ENCODE measurements around the gene NPW.
"Not testable (repeated sequence)": the region's sequence is repeated elsewhere in the genome, so short reads cannot be mapped to it uniquely, and the experiment has no call there.

Gene NPW

DNA sequence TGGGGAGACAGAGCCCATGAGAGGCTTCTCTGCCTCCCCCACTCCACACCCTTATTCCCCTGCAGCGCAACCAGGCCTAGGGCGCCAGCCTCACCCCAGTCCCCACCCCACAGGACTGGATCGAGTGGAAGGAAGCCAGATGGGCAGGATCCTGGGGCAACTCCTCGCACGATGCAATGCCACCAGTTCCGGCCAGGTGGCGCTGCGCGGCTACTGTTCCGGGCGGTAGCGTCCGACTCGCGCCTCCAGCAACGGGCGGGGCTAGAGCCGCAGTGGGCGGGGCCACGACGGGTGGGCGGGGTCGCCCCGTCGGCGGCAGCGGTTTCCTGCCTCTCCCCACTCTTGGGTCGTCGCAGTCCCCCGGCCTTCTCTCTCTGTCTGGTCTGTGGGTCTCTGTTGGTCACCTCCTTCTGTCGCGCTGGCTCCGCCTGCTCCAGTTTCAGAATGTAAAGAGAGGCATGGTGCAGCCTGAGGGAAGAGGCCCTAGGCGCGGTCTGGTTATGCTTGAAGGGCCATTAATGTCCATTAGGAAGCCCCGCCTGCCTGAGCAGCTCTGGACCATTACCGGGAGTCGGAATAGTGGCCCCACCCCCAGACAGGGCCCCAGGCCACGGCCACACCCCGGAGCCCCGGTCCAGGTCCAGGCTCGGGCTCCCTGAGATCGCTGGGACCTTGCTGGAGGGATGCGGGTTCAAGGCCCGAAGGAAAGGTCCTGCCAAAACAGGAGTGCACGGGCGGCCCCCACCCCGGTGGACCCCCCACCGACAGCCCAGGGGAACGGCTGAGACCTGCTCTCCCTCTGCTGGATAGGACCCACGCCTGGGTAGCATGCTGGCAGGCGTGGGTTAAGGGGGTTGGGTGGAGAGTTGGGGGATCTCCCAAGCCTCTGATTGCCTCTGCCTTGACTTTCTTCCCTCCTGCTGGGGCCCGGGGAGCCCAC, 3.8 kb downstream of the NPW start:
- DNase-seq (ENCODE audit: low spot score), result peak; percentile 89

DNA sequence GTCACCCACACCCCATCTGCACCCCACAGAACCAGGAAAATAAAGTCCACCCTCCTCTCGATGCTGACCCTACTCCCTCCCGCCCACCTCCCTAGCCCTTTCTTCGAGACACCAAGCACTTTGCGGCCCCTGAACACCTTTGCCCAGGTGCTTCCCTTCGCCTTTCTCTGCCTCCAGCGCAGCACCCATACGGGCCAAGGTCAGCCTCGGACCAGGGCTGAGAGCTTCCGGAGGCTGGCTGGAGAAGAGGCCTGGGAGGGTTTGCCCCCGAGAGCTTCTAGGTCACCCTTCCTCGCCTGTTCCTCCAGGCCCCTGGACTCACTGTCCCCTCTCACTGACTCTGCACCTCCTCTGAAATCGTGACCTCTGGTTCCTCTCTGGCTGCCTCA, 4.4 kb downstream of the NPW start:
- no peak for DNase-seq (ENCODE audit: low spot score)

DNA sequence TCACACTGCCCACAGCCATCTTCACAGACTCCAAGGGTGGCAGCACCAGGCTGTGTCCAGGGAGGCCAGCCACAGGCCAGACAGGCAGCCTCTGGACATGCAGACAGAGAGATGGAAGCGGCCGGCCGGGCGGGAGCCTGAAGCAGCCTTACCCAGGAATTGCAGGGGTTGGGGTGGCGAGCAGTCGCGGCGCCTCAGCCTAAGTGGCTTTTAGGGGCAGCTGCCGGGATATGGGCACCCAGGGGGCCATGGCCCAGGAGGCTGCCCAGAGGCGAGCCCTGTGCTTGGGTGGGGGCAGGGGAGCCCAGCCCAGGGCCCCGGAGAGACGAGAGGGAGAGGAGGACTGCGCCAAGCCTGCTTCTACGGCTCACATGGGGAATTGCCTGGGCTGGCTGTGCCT, 5.7 kb downstream of the NPW start:
- no peak for DNase-seq (ENCODE audit: low spot score)

DNA sequence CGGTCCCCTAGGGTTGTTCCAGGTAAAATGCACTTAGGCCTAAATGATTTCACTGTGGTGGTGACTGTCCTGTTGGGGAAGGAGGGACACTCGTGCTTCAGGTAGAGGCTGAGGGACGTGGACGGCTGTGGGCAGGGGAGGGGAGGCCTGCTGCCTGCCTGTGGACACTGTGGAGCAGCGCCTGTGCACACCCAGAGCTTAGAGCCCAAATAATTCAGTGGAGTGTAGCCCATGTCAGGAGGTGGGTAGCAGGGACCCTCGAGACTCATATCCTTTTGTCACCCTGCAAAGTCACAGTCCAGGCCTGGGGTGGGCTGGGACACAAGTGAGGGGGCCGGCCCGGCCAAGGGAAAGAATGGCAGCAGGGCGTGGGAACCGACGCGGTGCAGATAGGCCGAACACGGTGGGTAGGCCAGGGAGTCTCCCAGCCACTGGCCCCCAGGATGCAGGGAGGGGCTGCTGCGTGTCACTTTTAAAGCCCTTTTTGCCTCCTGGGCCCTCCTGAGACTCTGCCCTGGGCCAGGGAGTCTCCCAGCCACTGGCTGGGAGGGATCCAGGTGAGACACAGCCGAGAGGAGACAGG, 6.4 kb downstream of the NPW start:
- no peak for DNase-seq (ENCODE audit: low spot score)

DNA sequence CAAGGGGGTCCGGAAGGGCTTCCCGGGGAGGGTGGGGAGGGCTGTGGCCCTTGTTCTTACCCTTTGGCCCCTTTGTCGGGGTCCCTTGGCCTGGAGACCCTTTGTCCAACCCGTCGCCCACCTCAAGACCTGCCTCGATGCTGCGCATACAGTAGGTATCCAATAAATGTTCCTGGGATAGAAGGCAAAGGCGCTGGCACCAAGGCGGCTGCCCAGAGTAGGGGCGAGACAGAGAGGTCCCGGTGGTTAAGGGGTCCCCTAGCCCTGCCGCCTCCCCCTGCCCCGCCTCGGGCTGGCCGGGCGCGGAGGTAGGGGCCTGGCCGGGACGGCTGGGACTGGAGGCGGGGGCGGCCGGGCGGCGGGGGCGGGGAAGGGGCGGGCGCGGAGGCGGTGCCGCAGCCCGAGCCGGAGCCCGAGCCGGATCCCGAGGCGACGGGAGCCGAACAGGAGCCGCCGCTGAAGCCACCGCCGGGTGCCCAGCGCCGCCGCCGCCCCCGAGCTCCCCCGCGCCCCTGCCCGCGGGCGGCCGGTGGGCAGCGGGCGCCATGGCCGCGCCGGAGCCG, 7.0 kb downstream of the NPW start, which contains the start of gene NHERF2:
NHERF2 (plus strand) TSS at position 442 of the 563 bp plus-strand sequence; CDS start at position 546, 104 bp downstream.
- no peak for DNase-seq (ENCODE audit: low spot score)

DNA sequence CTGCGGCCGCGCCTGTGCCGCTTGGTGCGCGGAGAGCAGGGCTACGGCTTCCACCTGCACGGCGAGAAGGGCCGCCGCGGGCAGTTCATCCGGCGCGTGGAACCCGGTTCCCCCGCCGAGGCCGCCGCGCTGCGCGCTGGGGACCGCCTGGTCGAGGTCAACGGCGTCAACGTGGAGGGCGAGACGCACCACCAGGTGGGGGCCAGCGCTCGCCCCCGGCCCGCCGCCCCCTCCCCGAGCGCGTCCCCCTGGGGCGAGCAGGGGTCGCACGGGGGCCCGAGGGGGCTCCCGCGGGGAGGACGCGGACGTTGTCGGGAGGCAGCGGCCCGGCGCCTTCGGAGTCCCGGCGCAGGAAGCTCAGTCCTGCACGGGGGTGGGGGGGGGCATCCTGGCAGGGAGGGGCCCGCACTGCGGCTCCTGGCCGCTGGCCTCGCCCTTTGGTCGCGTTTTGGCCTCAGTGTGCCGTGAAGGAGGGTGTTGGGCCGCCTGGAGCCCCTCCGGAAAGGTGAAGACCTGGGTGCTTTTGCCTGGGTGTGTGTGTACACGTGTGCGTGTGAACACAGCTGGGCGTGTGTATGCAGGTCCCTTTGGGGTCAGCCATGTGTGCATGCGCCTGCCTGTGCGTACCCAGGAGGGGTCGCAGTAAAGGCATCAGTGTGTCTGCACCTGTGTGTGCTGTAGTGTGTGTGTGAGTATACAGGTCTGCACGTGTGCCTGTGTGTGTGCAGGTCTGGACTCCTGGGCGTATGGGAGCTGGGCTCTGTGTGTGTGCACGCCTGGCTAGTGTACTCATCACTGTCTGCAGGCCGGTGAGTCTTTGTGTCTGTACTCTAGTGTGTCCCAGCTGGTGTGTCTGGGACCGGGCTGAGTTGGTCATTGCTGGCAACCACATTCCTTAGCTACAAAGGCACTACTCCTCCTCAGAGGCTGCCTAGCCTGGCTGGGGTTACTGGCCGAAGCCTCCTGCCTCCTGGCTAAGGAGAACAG, 7.7 kb downstream of the NPW start:
- peak; percentile 65 for DNase-seq (ENCODE audit: low spot score)

DNA sequence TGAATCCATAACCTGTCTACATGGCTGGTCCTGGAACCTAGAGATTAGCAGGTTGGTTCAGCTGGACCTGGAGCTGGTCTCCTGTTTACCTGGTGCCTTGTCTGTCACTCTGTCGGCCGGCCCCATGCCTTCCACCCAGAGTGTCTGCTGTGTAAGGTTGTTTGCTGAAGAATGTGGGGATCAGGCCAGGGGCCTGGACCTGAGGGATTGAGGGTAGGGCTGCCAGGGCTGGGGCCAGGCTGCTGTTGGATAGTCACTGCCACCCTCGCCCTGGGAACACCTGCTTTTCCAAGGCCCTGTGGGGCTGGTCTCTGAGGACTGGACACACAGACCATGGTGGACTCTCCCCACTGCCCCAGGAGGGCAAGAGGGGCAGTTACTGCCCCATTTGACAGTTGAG, 8.6 kb downstream of the NPW start:
- no peak for DNase-seq (ENCODE audit: low spot score)

DNA sequence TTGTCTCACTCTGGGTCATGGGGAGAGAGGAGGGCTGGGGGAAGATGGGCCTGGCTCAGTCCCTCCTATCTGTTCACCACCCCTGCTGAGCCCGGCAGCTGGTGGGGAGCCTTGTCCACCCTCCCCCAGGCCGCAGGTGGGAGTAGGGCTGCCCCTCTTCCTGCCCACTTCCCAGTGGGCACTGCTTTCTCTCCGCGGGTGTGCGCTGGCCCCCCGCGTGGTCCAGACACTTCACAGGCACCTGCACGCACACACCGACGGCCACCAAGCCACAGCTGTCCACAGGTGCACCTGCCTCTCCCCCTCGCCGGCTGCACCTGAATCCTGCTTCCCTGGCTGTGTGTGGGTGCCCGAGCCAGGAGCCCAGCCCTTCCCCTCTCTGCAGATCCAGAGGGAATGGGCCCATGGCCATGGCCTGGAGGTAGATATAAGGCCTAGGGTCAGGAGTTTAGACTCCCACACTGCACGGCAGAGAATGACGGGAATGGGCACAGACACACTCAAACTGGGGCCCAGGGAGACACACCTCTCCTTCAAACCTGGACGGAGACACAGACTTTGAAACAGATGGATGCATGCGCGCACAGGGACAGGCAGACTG, 9.1 kb downstream of the NPW start:
- no peak for DNase-seq (ENCODE audit: low spot score)

DNA sequence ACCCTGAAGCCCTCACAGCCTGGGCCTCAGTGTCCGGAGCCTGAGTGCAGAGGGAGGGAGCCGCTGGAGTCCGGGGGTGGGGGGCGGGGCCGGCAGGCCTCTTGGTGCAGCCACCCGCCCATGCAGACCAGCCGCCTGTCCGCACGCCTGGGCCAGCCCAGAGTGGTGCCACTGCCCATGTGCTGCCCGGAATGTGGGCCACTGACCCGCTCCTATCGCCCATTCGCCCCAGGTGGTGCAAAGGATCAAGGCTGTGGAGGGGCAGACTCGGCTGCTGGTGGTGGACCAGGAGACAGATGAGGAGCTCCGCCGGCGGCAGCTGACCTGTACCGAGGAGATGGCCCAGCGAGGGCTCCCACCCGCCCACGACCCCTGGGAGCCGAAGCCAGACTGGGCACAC, 9.8 kb downstream of the NPW start:
- DNase-seq (ENCODE audit: low spot score), result no peak

DNA sequence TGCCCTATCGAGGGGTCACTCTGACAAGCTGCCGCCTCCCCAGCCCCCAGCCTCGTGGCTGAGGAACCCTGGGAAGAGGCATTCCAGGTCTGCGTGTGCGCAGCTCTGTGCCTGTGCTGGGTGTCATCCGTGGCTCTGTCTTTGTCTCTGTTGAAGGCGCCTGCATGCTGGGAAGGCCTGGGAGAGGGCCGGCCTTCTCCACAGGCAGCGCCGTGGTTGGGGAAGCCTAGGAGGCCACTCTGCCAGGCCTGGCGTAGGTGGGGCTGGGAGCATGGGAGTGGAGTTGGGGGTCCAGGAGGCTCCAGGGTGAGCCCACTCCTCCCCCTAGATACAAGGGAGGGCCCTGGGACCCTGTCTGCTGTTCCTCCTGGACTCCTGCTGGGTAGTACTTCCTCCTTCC, 10.5 kb downstream of the NPW start:
- no peak for DNase-seq (ENCODE audit: low spot score)

DNA sequence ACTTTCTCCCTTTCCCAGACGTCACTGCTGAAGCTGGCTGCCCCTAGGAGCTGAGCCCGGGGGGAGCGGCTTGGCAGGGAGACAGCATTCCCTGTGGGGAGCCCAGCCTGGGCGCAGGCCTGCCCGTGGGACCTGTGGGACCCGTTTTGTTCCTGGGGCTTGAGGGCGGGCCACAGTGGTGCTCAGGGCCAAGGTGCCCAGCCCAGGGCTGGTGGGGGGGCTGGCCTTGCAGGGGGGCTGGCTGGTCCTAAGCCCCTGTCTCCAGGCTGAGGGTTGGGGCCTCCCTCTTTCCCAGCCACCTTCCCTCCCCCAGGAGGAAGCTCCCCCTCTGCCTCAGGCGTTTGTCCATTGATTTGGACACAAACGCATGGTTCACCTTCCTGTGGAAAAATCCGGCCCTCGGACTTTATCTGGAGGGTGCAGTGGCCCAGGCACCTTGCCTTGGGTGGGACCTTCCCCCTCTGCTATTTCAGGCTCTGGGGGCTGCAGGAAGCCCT, 11.5 kb downstream of the NPW start:
- DNase-seq (ENCODE audit: low spot score), result no peak

DNA sequence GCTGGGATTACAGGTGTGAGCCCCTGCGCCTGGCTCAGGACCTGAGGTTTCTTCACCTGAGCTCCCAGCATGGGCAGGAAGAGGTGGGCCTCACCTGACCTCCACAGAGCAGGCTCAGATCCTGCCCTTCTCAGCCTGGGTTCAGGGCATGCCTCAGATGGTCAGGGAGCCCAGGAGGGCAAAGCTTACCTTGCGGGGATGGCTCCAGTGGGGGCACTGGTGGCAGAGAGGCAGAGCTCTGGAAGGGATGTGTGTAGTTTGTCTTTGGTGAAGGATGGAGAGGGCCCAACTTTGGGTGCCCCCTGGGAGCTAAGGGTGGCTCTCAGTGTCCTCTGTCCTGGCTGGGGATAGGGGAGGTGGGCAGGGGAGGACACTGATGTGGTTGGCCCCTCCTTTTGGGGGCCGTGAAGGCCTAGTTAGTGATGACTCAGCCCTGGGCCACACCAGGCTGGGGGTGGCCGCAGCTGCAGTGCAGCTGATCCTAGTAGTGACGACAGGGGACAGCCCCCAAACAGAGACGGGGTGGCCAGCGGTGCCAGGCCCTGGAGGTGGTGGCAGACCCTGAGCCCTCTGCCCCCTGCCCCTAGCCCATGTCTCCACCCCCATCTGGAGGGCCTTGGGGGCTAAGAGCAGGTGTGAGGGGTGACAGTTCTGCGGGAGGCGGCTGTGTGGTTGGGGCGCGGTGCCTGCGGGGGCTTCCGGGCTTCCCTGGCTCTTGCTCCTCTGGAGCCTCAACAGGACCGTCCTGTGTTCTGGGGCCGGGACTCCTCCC, 12.9 kb downstream of the NPW start:
- DNase-seq (ENCODE audit: low spot score), result no peak

DNA sequence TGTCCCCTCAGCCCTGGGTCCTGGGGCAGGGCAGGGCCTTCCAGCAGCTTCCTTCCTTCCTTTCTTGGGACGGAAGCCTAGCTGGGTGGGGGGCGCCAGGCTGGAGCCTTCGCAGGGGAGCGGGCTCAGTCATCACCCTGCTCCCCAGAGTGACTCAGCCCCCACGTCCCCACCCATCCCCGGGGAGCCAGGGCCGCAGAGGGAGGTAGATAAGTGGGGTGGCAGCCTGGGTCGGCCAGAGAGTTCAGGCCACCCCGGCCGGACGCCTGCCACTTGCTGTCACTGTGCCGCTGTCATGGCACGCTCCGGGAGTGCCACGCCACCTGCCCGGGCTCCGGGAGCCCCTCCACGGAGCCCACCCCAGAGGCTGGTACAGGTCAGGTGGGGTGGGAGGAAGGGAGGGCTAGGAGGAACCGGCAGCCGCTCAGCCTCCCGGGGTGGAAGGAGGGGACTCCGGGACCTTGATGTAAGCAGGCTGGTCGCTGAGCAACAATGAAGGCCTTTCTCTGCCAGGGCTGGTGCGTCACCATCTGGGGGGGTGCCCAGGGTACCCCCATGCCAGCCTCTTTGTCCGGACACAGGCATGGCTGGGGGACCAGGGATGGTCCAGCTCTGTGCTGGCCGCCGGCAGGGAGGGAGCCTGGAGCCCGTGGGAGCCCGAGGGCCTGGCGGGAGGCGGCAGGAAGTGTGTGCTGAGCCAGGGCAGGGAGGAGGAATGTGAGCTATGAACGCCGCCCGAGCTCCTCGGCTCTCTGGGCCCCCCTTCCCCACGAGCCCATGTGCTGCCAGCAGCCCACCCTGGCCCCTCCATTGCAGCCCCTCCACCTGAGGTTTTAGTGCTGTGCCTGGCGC, 13.7 kb downstream of the NPW start:
- no peak for DNase-seq (ENCODE audit: low spot score)

DNA sequence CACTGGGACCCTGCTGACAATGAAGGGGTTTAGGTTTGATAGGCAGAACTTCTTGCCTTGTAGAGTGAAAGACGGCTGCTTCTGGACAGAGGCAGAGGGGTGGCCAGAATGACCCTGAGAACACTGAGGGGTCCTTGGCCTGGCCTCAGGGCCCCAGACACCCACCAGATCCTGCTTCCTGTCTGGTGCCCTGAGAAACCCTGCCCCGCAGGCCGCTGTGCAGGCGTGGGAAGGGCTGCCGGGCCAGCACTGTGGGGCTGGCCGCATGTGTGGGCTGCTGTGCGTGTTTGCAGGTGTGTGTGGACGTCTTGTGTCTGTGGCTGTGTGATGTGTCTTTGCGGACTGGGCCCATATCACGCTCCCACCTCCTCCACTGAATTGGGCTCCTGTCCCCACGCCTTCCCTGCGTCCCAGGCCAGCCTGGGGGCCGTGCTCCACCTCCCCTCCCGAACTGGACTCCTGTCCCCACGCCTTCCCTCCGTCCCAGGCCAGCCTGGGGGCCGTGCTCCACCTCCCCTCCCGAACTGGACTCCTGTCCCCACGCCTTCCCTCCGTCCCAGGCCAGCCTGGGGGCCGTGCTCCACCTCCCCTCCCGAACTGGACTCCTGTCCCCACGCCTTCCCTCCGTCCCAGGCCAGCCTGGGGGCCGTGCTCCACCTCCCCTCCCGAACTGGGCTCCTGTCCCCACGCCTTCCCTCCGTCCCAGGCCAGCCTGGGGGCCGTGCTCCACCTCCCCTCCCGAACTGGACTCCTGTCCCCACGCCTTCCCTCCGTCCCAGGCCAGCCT, 14.5 kb downstream of the NPW start:
- not testable (repeated sequence) for DNase-seq (ENCODE audit: low spot score)

DNA sequence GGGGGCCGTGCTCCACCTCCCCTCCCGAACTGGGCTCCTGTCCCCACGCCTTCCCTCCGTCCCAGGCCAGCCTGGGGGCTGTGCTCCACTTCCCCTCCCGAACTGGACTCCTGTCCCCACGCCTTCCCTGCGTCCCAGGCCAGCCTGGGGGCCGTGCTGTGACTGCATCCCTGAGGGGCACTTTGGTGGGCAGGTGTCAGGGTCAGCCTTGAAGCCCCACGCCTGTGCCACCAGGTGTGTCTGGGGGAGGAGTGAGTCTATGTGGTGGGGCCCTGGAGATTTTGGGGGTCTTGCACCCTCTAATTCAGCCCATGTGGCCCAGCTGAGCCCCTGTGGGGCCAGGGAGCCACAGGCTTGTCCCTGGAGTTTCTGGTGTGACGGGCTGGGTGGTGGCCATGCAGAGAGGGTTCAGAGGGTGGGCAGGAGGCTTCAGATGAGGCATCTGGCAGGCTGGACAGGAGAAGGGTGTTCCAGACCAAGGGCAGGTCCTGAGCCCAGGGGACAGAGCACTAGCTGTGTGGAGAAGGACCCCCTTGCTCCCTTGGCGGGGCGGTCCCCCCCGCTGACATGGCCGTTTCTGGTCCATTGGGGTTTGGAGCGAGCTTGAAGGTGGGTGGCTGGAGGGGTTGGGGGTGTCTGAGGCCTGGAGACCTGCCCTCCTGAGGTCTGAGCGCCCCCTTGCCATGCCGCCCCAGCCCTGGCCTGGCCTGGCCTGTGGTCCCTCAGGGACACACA, 15.3 kb downstream of the NPW start:
- DNase-seq (ENCODE audit: low spot score), result no peak

DNA sequence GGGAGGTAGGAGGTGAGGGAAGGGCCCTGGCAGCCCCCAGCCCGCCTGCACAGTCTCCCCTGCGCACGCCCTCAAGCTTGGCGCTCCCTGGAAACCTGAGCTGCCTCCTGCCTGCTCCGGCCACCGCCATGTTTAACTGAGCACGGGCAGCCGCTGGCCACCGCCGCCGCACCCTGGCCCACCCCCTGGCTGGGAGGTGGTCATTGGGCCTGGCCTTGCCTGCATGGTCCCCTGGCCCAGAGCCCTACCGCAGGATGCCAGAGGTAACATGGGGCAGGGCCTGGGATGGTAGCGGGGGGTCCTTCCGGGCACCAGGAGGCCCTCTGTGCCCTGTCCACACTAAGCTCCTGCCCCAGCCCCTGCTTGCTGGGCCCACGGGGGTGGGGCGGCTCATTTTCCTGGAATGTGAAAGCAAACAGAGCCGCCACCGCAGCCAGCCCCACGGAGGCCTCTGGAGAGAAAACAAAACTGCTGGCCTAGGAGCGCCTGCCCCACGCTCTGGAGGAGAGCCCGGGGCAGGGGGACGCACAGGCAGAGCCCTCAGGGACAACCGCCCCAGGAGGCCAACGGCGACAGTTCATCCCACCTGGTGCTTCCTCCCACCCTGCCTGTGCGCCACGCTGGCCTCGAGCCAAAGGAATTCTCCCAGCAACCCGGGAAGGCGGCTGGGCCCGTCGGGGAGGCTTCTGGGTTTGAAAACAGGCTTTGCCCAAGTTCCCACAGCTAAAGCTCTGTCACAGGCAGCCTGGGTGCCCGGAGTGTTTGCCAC, 16.0 kb downstream of the NPW start:
- no peak for DNase-seq (ENCODE audit: low spot score)

Data from cerebellar cortex (tissue), 1 donor.